ENCODE measurements around the gene GNE. TPM values are rescaled to one million over a fixed set of nuclear protein-coding genes. Genes with fewer than 3 reads are reported as not detected.

The GNE gene
- polyA plus RNA-seq, 1 donor (not counting 4 experiments of a cell fraction or from before 2014, with no cell fraction given) = 10.1 TPM

GRCh38 chr9:36214571-36214970 lies 43.7 kb downstream of the GNE start:
- no peaks in the 10 kb centered on the region for H3K4me1 ChIP-seq (ENCODE audit: control insufficient read depth, extremely low read depth, insufficient read depth, low read length)
- no peak overlapping the region for H3K27ac ChIP-seq (ENCODE audit: control insufficient read depth, insufficient read depth, low read length)
- H3K9me1 ChIP-seq (ENCODE audit: control insufficient read depth, extremely low read depth, insufficient read depth, low read length) = no peaks in the 10 kb centered on the region
- peaks cover 24% of the 10 kb centered on the region for H3K79me2 ChIP-seq (ENCODE audit: control insufficient read depth, insufficient read depth, low read length)
- H3K9ac ChIP-seq (ENCODE audit: control insufficient read depth, extremely low read depth, insufficient read depth, low read length) = no peak overlapping the region
- H3K4me2 ChIP-seq (ENCODE audit: control insufficient read depth, extremely low read depth, insufficient read depth, low read depth, low read length) = no peak overlapping the region
- no peak for TF ChIP-seq EZH2 (IDR thresholded peaks at IDR 0.05; ENCODE audit: low read length)
- TF ChIP-seq, protein P1, sequence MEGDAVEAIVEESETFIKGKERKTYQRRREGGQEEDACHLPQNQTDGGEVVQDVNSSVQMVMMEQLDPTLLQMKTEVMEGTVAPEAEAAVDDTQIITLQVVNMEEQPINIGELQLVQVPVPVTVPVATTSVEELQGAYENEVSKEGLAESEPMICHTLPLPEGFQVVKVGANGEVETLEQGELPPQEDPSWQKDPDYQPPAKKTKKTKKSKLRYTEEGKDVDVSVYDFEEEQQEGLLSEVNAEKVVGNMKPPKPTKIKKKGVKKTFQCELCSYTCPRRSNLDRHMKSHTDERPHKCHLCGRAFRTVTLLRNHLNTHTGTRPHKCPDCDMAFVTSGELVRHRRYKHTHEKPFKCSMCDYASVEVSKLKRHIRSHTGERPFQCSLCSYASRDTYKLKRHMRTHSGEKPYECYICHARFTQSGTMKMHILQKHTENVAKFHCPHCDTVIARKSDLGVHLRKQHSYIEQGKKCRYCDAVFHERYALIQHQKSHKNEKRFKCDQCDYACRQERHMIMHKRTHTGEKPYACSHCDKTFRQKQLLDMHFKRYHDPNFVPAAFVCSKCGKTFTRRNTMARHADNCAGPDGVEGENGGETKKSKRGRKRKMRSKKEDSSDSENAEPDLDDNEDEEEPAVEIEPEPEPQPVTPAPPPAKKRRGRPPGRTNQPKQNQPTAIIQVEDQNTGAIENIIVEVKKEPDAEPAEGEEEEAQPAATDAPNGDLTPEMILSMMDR (optimal IDR thresholded peaks at IDR 0.05 in 1 of 3, IDR thresholded peaks at IDR 0.05 in 1 of 3, conservative IDR thresholded peaks at IDR 0.05 in 1 of 3; ENCODE audit: extremely low read depth in 1 of 3, insufficient read depth in 2 of 3, low read length in 3 of 3) = no peak
- H3K36me3 ChIP-seq (ENCODE audit: control insufficient read depth in 2 of 2, extremely low read depth in 1 of 2, insufficient read depth in 2 of 2, low read length in 2 of 2) = peaks cover 37 to 45% of the 10 kb centered on the region in 2 experiments
- no peak overlapping the region for H3K4me3 ChIP-seq (ENCODE audit: control insufficient read depth in 2 of 3, extremely low read depth in 1 of 3, insufficient read depth in 2 of 3, low read depth in 1 of 3, low read length in 3 of 3)
- H2AFZ ChIP-seq (ENCODE audit: control insufficient read depth, low read length) = no peak overlapping the region
- DNase-seq (ENCODE audit: low read depth, low spot score) (no peak), FAIRE-seq (no peak)
- peaks cover 7% of the 10 kb centered on the region for H4K20me1 ChIP-seq (ENCODE audit: control insufficient read depth, extremely low read depth, insufficient read depth, low read length)
- no peaks in the 10 kb centered on the region for H3K27me3 ChIP-seq (ENCODE audit: control insufficient read depth, extremely low read depth, insufficient read depth, low read length)
- dilution Hi-C loops (cut with MboI; ENCODE audit: extremely low pct_ligation_motif_present, low sequenced_read_pairs) = no loop called here
- no peaks in the 10 kb centered on the region for H3K9me3 ChIP-seq (ENCODE audit: control insufficient read depth, low read depth, low read length)

- no peak overlapping the region for H3K9ac ChIP-seq (ENCODE audit: control insufficient read depth, extremely low read depth, insufficient read depth, low read length)
- dilution Hi-C loops (cut with MboI; ENCODE audit: extremely low pct_ligation_motif_present, low sequenced_read_pairs) = no loop called here
- H3K4me3 ChIP-seq (ENCODE audit: control insufficient read depth in 2 of 3, extremely low read depth in 1 of 3, insufficient read depth in 2 of 3, low read depth in 1 of 3, low read length in 3 of 3) = no peak overlapping the region
- H3K27me3 ChIP-seq (ENCODE audit: control insufficient read depth, extremely low read depth, insufficient read depth, low read length) = no peaks in the 10 kb centered on the region
- peaks cover 39 to 51% of the 10 kb centered on the region in 2 experiments for H3K36me3 ChIP-seq (ENCODE audit: control insufficient read depth in 2 of 2, extremely low read depth in 1 of 2, insufficient read depth in 2 of 2, low read length in 2 of 2)
- TF ChIP-seq EZH2 (IDR thresholded peaks at IDR 0.05; ENCODE audit: low read length) = no peak
- TF ChIP-seq, protein P1 (optimal IDR thresholded peaks at IDR 0.05 in 1 of 3, IDR thresholded peaks at IDR 0.05 in 1 of 3, conservative IDR thresholded peaks at IDR 0.05 in 1 of 3; ENCODE audit: extremely low read depth in 1 of 3, insufficient read depth in 2 of 3, low read length in 3 of 3) = no peak
- no peaks in the 10 kb centered on the region for H3K9me3 ChIP-seq (ENCODE audit: control insufficient read depth, low read depth, low read length)
- H3K9me1 ChIP-seq (ENCODE audit: control insufficient read depth, extremely low read depth, insufficient read depth, low read length) = no peaks in the 10 kb centered on the region
- no peak overlapping the region for H3K4me2 ChIP-seq (ENCODE audit: control insufficient read depth, extremely low read depth, insufficient read depth, low read depth, low read length)
- peaks cover 30% of the 10 kb centered on the region for H3K79me2 ChIP-seq (ENCODE audit: control insufficient read depth, insufficient read depth, low read length)
- no peaks in the 10 kb centered on the region for H3K4me1 ChIP-seq (ENCODE audit: control insufficient read depth, extremely low read depth, insufficient read depth, low read length)
- H2AFZ ChIP-seq (ENCODE audit: control insufficient read depth, low read length) = no peak overlapping the region
- no peak overlapping the region for H3K27ac ChIP-seq (ENCODE audit: control insufficient read depth, insufficient read depth, low read length)
- FAIRE-seq = no peak
- H4K20me1 ChIP-seq (ENCODE audit: control insufficient read depth, extremely low read depth, insufficient read depth, low read length) = peaks cover 7% of the 10 kb centered on the region
- no peak for DNase-seq (ENCODE audit: low read depth, low spot score)
These were observed 44.3 kb downstream of the GNE start for GRCh38 chr9:36213989-36214388.
